Activated B cell treated with CpG ODN at 0.5 μM for 24 hours (primary cell): ENCODE measurements around the gene SRGAP3. TPM values are rescaled to one million over a fixed set of nuclear protein-coding genes. Genes with fewer than 3 reads are reported as not detected.

Experiments
- ATAC-seq: fragments of 200-7000 bp; cut with Tn5 transposase; one replicate; pipeline ENCODE4 v1.10.0; 2021; ENCODE audit warnings: low read depth, mild to moderate bottlenecking, moderate library complexity
- CTCF ChIA-PET: fragments of 350-600 bp; sonication (Branson Sonifier 250); formaldehyde crosslinking; loops from one replicate; lab custom pipeline; 2021; ENCODE audit warnings: antibody characterized with exemption; lab: Charles Lee
- POLR2A ChIA-PET: fragments of 350-600 bp; sonication (Branson Sonifier 250); formaldehyde crosslinking; loops from one replicate; lab custom pipeline; 2021; ENCODE audit warnings: antibody characterized with exemption; lab: Charles Lee
- DNase-seq: peaks from one replicate; pipeline ENCODE4 v3.0.0; 2022
- H3K27ac Mint-ChIP-seq: one replicate; pipeline ENCODE4 v1.8.0; 2020; ENCODE audit warnings: mixed read lengths
- H3K27me3 Mint-ChIP-seq: one replicate; pipeline ENCODE4 v1.8.0; 2021; ENCODE audit warnings: mixed read lengths
- H3K36me3 Mint-ChIP-seq: one replicate; pipeline ENCODE4 v1.8.0; 2021; ENCODE audit warnings: low read depth, mixed read lengths
- H3K4me1 Mint-ChIP-seq: one replicate; pipeline ENCODE4 v1.8.0; 2021; ENCODE audit warnings: mixed read lengths
- H3K4me3 Mint-ChIP-seq: one replicate; pipeline ENCODE4 v1.8.0; 2020; ENCODE audit warnings: mild to moderate bottlenecking, mixed read lengths
- H3K9me3 Mint-ChIP-seq: one replicate; pipeline ENCODE4 v1.8.0; 2020; ENCODE audit warnings: mixed read lengths
- intact Hi-C: fragments of 100-400 bp; cut with micrococcal nuclease; formaldehyde crosslinking; loops from one replicate; pipeline ENCODE4 v1.15.1; 2024
- total RNA-seq: library from RNA; stranded (reverse); gene quantifications from 2 replicates; pipeline ENCODE4 v1.2.3, GENCODE V29; 2022
- TF ChIP-seq, protein P1 (sequence below): fragments of 200-600 bp; IDR thresholded peaks from one replicate; pipeline ENCODE4 v1.8.0; 2022; ENCODE audit warnings: antibody characterized with exemption, mild to moderate bottlenecking

Gene SRGAP3
- total RNA-seq, 1 donor from 2014 or later = 0.58 TPM

DNA sequence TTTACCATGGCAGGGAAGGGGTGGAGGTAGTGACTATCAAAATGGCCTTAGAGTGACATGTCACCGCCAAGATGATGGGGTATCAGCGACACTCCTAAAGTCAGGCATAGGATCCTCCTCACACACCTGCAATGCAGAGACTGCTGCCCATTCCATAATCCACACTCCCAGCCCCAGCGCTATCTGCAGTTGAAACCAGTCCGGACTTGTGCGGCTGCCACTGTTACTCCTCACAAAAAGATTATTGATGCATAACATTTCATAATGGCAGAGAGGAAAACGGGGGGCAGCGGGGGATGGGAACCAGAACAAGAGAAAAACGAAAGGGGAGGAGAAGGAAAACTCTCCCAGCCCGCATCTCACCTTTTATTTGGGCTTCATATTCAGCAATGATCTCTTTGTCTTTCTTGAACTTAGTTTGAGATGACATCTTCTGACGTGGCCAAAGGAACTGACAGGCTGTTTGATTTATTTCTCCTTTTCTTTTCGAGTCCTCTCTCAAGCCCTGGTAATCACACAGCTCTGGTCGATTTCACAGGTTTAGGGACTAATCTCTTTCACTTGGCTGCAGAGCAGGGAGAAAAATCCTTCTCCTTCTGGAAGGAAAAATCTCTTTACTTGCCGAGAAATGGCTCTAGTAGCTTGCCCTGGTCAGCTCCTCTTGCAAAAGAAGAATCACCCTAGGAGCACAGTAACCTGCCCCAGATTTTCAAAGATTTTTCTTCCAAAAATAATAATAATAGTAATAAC lies 749 bp downstream of the SRGAP3 start:
- H3K27ac Mint-ChIP-seq = no peak overlapping the region
- intact Hi-C loops = loop anchor here (1.0 to 5.0 kb wide), 2 partner anchors 80 to 286 kb away; partner anchors contain the start of gene RAD18
- DNase-seq = no peak
- peak overlapping the region; percentile 86 for H3K4me3 Mint-ChIP-seq
- ChIA-PET POLR2A (no interaction called here), CTCF (interaction anchor here (0.5 to 1.6 kb wide), 3 partner anchors 19 to 282 kb away, joined by 3 to 4 read pairs (median 3); no protein-coding TSS in a partner anchor)
- ATAC-seq = no peak
- TF ChIP-seq, protein P1, sequence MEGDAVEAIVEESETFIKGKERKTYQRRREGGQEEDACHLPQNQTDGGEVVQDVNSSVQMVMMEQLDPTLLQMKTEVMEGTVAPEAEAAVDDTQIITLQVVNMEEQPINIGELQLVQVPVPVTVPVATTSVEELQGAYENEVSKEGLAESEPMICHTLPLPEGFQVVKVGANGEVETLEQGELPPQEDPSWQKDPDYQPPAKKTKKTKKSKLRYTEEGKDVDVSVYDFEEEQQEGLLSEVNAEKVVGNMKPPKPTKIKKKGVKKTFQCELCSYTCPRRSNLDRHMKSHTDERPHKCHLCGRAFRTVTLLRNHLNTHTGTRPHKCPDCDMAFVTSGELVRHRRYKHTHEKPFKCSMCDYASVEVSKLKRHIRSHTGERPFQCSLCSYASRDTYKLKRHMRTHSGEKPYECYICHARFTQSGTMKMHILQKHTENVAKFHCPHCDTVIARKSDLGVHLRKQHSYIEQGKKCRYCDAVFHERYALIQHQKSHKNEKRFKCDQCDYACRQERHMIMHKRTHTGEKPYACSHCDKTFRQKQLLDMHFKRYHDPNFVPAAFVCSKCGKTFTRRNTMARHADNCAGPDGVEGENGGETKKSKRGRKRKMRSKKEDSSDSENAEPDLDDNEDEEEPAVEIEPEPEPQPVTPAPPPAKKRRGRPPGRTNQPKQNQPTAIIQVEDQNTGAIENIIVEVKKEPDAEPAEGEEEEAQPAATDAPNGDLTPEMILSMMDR = no peak
- H3K27me3 Mint-ChIP-seq = no peaks in the 10 kb centered on the region
- no peaks in the 10 kb centered on the region for H3K36me3 Mint-ChIP-seq
- H3K4me1 Mint-ChIP-seq = peaks cover 19% of the 10 kb centered on the region
- no peaks in the 10 kb centered on the region for H3K9me3 Mint-ChIP-seq

DNA sequence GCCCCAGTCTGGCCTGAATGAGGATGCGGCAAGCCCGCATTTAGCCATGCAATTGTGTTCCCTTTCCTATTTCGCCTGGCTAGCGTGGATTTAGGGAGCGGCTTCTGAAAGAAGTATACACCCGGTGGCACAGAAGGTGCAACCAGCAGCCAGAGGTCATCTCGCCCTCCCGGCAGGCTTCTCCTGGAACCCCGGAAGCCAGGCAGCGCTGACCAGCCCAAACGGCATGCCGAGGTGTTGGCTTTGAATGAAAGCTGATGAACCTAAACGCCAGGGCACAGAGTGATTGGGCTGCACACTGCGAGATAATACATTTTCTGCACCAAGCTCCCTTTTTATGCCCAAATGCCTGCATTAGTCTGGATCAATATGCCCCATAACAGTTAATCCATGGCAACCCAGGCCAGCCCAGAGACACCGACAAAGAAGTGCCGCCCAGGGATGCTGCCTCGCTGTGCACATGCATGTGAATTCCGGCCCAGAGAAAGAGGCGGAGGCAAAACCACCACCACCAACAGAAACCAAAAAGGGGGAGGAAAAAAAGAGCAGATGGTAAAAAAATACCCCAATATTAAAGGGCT lies 1.4 kb downstream of the SRGAP3 start:
- peaks cover 19% of the 10 kb centered on the region for H3K4me1 Mint-ChIP-seq
- no peaks in the 10 kb centered on the region for H3K9me3 Mint-ChIP-seq
- intact Hi-C loops = loop anchor here (5.0 kb wide), 1 partner anchor 286 kb away; the partner anchor contains the start of gene RAD18
- ChIA-PET POLR2A (no interaction called here), CTCF (no interaction called here)
- DNase-seq (no peak), ATAC-seq (no peak)
- TF ChIP-seq, protein P1 = no peak
- H3K36me3 Mint-ChIP-seq = no peaks in the 10 kb centered on the region
- no peaks in the 10 kb centered on the region for H3K27me3 Mint-ChIP-seq
- H3K4me3 Mint-ChIP-seq = peak overlapping the region; percentile 17
- no peak overlapping the region for H3K27ac Mint-ChIP-seq

DNA sequence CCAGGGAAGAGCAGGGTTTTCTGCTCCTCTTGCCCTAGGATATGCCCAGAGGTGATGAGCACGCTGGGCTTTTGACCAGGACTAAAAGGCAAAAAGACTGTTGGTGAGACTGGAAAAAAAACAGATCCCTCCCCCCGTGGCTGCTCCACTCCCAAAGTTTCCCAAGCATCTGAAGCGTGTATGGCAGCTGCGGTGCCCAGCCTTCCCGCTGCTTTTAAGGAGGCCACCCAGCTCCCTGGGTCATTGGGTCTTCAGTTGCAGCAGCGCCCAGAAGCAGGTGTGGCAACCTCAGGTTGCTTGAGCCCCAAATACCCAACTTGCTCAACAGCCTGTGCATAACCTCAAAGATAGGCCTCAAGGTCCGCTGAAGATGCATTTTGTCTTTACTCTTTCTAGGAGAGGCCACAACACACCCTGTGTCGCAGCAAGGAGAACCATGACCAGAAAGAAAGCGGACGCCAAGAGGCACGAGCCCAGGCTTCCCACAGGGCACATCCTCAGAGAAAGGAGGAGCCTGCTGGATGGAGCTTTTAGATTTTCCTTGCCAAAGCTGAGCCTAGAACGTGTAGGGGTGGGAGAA lies 2.0 kb downstream of the SRGAP3 start:
- no peaks in the 10 kb centered on the region for H3K9me3 Mint-ChIP-seq
- no peaks in the 10 kb centered on the region for H3K27me3 Mint-ChIP-seq
- CTCF ChIA-PET = no interaction called here

DNA sequence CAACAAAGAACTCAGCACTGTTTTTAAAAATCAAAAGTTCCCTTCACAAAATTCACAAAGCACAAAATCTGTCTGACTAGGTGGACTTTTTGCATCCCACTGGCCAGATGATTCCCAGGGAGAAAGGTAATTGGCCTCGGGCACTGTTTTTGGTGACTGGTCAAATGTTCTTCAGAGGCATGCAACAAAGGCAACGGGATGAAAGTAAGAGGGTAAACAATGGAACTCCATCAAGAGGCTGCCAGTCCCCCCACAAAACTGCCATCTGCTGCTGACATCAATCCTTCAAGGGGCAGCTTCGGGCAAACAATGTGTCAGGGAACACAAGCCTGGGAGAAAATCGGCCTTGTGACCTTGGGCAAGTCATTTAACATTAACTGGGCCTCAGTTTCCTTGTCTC lies 3.3 kb downstream of the SRGAP3 start:
- DNase-seq = no peak
- intact Hi-C loops = loop anchor here (5.0 kb wide), 1 partner anchor 284 kb away; the partner anchor contains the start of gene RAD18
- Mint-ChIP-seq H3K9me3 (peaks cover 4% of the 10 kb centered on the region), H3K4me3 (no peak overlapping the region), H3K4me1 (peaks cover 19% of the 10 kb centered on the region), H3K27me3 (no peaks in the 10 kb centered on the region), H3K36me3 (no peaks in the 10 kb centered on the region), H3K27ac (no peak overlapping the region)
- ATAC-seq = no peak
- POLR2A ChIA-PET = no interaction called here
- TF ChIP-seq, protein P1 = no peak
- CTCF ChIA-PET = no interaction called here

More for the DNA sequence above, 2.0 kb downstream of the SRGAP3 start:
- Mint-ChIP-seq H3K27ac (no peak overlapping the region), H3K36me3 (no peaks in the 10 kb centered on the region), H3K4me3 (no peak overlapping the region), H3K4me1 (peaks cover 19% of the 10 kb centered on the region)
- intact Hi-C loops = loop anchor here (5.0 kb wide), 1 partner anchor 285 kb away; the partner anchor contains the start of gene RAD18
- TF ChIP-seq, protein P1 = no peak
- POLR2A ChIA-PET = no interaction called here
- DNase-seq (no peak), ATAC-seq (no peak)
